ENCODE measurements around the gene CCDC12. TPM values are rescaled to one million over a fixed set of nuclear protein-coding genes. Genes with fewer than 3 reads are reported as not detected.

Gene CCDC12
- total and polyA plus RNA-seq, 2 of the 13 experiments (the other 11 are each of a cell fraction or from before 2014, with no cell fraction given): 30.1 to 49.5 TPM

DNA sequence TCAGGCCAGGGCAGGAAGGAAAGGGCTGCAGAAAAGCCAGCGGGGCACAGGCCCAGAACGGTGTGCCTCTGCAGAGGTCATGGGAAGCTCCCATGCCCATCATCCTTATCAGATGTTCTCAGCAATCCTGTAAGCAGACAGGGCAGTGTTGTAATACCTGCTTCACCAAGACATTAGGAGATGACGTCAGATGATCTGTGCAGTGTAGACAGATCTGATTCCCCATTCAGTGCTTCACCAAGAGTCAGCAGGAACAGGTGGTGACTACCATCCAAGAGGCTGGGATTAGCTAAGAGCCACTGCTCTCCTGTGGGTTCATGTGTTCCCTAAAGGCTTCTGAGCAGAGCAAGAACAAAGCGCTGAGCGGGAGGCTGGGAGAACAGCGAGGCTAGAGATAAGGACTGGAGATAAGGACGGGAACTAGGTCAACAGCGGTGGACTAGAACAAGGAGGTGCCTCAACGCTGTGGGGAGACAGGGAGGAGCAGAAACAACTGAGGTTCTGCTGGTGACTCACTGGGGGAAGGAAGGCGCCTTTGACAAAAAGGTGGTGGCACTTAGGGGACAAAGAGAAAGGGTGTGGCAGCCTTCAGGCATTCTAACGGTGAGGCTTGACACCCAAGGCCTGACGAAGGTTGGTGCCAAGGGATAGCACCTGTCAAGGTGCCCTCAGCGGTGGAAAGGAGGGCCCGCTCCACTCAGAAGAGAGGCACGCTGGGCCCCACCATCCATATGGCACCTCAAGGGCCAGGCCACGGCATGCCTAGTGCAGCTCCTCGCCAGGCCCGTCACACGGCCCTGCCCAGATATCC lies 28.4 kb downstream of the CCDC12 start (continued):
- TF ChIP-seq ZNF749 (CRISPR knock-in tag; IDR thresholded peaks at IDR 0.05; ENCODE audit: borderline replicate concordance) (no peak), NBN (conservative IDR thresholded peaks at IDR 0.05) (no peak), ZNF790 (CRISPR knock-in tag; IDR thresholded peaks at IDR 0.05; ENCODE audit: borderline replicate concordance) (no peak), IKZF1 (IDR thresholded peaks at IDR 0.05) (no peak), ZIK1 (CRISPR knock-in tag; IDR thresholded peaks at IDR 0.05; ENCODE audit: borderline replicate concordance, low read depth) (no peak), ISX (CRISPR knock-in tag; conservative IDR thresholded peaks at IDR 0.05) (no peak), ZBTB7B (CRISPR knock-in tag; IDR thresholded peaks at IDR 0.05) (peak; percentile 72; the same call in 1 of the 2 replicates), U2AF1 (optimal IDR thresholded peaks at IDR 0.05; ENCODE audit: low read depth, low read length) (no peak), ZNF33A (CRISPR knock-in tag; IDR thresholded peaks at IDR 0.05; ENCODE audit: borderline replicate concordance) (no peak), ZNF816 (CRISPR knock-in tag; IDR thresholded peaks at IDR 0.05; ENCODE audit: borderline replicate concordance) (no peak), KDM6A (CRISPR knock-in tag; IDR thresholded peaks at IDR 0.05; ENCODE audit: low read depth) (no peak), MBNL3 (CRISPR knock-in tag; conservative IDR thresholded peaks at IDR 0.05) (no peak), HNRNPUL1 (IDR thresholded peaks at IDR 0.05; ENCODE audit: low read depth, low read length) (no peak)
- TF ChIP-seq, protein P1, sequence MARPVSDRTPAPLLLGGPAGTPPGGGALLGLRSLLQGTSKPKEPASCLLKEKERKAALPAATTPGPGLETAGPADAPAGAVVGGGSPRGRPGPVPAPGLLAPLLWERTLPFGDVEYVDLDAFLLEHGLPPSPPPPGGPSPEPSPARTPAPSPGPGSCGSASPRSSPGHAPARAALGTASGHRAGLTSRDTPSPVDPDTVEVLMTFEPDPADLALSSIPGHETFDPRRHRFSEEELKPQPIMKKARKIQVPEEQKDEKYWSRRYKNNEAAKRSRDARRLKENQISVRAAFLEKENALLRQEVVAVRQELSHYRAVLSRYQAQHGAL (CRISPR knock-in tag; IDR thresholded peaks at IDR 0.05; ENCODE audit: not compliant biosample characterization): no peak
- TF ChIP-seq, protein P2, sequence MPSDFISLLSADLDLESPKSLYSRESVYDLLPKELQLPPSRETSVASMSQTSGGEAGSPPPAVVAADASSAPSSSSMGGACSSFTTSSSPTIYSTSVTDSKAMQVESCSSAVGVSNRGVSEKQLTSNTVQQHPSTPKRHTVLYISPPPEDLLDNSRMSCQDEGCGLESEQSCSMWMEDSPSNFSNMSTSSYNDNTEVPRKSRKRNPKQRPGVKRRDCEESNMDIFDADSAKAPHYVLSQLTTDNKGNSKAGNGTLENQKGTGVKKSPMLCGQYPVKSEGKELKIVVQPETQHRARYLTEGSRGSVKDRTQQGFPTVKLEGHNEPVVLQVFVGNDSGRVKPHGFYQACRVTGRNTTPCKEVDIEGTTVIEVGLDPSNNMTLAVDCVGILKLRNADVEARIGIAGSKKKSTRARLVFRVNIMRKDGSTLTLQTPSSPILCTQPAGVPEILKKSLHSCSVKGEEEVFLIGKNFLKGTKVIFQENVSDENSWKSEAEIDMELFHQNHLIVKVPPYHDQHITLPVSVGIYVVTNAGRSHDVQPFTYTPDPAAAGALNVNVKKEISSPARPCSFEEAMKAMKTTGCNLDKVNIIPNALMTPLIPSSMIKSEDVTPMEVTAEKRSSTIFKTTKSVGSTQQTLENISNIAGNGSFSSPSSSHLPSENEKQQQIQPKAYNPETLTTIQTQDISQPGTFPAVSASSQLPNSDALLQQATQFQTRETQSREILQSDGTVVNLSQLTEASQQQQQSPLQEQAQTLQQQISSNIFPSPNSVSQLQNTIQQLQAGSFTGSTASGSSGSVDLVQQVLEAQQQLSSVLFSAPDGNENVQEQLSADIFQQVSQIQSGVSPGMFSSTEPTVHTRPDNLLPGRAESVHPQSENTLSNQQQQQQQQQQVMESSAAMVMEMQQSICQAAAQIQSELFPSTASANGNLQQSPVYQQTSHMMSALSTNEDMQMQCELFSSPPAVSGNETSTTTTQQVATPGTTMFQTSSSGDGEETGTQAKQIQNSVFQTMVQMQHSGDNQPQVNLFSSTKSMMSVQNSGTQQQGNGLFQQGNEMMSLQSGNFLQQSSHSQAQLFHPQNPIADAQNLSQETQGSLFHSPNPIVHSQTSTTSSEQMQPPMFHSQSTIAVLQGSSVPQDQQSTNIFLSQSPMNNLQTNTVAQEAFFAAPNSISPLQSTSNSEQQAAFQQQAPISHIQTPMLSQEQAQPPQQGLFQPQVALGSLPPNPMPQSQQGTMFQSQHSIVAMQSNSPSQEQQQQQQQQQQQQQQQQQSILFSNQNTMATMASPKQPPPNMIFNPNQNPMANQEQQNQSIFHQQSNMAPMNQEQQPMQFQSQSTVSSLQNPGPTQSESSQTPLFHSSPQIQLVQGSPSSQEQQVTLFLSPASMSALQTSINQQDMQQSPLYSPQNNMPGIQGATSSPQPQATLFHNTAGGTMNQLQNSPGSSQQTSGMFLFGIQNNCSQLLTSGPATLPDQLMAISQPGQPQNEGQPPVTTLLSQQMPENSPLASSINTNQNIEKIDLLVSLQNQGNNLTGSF (CRISPR knock-in tag; IDR thresholded peaks at IDR 0.05): no peak
- TF ChIP-seq, protein P3, sequence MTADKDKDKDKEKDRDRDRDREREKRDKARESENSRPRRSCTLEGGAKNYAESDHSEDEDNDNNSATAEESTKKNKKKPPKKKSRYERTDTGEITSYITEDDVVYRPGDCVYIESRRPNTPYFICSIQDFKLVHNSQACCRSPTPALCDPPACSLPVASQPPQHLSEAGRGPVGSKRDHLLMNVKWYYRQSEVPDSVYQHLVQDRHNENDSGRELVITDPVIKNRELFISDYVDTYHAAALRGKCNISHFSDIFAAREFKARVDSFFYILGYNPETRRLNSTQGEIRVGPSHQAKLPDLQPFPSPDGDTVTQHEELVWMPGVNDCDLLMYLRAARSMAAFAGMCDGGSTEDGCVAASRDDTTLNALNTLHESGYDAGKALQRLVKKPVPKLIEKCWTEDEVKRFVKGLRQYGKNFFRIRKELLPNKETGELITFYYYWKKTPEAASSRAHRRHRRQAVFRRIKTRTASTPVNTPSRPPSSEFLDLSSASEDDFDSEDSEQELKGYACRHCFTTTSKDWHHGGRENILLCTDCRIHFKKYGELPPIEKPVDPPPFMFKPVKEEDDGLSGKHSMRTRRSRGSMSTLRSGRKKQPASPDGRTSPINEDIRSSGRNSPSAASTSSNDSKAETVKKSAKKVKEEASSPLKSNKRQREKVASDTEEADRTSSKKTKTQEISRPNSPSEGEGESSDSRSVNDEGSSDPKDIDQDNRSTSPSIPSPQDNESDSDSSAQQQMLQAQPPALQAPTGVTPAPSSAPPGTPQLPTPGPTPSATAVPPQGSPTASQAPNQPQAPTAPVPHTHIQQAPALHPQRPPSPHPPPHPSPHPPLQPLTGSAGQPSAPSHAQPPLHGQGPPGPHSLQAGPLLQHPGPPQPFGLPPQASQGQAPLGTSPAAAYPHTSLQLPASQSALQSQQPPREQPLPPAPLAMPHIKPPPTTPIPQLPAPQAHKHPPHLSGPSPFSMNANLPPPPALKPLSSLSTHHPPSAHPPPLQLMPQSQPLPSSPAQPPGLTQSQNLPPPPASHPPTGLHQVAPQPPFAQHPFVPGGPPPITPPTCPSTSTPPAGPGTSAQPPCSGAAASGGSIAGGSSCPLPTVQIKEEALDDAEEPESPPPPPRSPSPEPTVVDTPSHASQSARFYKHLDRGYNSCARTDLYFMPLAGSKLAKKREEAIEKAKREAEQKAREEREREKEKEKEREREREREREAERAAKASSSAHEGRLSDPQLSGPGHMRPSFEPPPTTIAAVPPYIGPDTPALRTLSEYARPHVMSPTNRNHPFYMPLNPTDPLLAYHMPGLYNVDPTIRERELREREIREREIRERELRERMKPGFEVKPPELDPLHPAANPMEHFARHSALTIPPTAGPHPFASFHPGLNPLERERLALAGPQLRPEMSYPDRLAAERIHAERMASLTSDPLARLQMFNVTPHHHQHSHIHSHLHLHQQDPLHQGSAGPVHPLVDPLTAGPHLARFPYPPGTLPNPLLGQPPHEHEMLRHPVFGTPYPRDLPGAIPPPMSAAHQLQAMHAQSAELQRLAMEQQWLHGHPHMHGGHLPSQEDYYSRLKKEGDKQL (CRISPR knock-in tag; IDR thresholded peaks at IDR 0.05; ENCODE audit: low read depth): no peak
- TF ChIP-seq, protein P4, sequence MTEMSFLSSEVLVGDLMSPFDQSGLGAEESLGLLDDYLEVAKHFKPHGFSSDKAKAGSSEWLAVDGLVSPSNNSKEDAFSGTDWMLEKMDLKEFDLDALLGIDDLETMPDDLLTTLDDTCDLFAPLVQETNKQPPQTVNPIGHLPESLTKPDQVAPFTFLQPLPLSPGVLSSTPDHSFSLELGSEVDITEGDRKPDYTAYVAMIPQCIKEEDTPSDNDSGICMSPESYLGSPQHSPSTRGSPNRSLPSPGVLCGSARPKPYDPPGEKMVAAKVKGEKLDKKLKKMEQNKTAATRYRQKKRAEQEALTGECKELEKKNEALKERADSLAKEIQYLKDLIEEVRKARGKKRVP (CRISPR knock-in tag; IDR thresholded peaks at IDR 0.05): no peak
